Nephron progenitor cell (in vitro differentiated cells): ENCODE measurements around the gene NHS.

Experiments
- DNase-seq: peaks from one replicate; pipeline ENCODE4 v3.0.0; 2021
- H3K27ac Mint-ChIP-seq: 2 replicates; pipeline ENCODE4 v1.8.0; 2021; ENCODE audit warnings: mild to moderate bottlenecking, moderate library complexity, mixed read lengths
- H3K27me3 Mint-ChIP-seq: 2 replicates; pipeline ENCODE4 v1.8.0; 2021; ENCODE audit warnings: mild to moderate bottlenecking, low read depth, mixed read lengths; ENCODE audit not compliant: poor library complexity
- H3K36me3 Mint-ChIP-seq: 2 replicates; pipeline ENCODE4 v1.8.0; 2021; ENCODE audit warnings: low read depth, mixed read lengths
- H3K4me1 Mint-ChIP-seq: 2 replicates; pipeline ENCODE4 v1.8.0; 2021; ENCODE audit warnings: mixed read lengths
- H3K4me3 Mint-ChIP-seq: 2 replicates; pipeline ENCODE4 v1.8.0; 2021; ENCODE audit warnings: mild to moderate bottlenecking, moderate library complexity, mixed read lengths
- H3K9me3 Mint-ChIP-seq: 2 replicates; pipeline ENCODE4 v1.8.0; 2021; ENCODE audit warnings: mild to moderate bottlenecking, moderate library complexity, mixed read lengths
- TF ChIP-seq, protein P1 (sequence below): fragments of 200-600 bp; sonication (generic); IDR thresholded peaks from 2 replicates; pipeline ENCODE4 v1.5.0; 2021; ENCODE audit warnings: antibody characterized with exemption

The NHS gene

DNA sequence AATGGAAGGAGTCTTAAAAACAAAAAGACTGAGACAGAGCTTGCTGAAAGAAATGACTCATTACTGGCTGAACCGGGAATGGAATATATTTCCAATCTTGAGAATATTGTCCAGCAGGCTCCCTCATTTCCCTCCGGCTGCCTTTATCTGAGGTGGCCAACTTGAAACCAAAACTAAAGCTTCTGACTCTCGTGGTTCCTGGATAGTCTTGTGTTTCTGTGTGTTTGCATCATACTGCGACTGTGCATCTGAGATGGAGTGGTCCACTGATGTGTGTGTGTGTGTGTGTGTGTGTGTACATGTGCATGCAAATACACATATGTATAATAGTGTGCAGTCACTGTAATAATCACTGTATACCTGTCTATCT lies 216.7 kb downstream of the NHS start:
- no peaks in the 10 kb centered on the region for H3K36me3 Mint-ChIP-seq
- H3K27me3 Mint-ChIP-seq = no peaks in the 10 kb centered on the region
- peaks cover 34% of the 10 kb centered on the region for H3K4me1 Mint-ChIP-seq
- H3K9me3 Mint-ChIP-seq = no peaks in the 10 kb centered on the region
- no peak for DNase-seq
- H3K27ac Mint-ChIP-seq = no peak overlapping the region
- TF ChIP-seq, protein P1, sequence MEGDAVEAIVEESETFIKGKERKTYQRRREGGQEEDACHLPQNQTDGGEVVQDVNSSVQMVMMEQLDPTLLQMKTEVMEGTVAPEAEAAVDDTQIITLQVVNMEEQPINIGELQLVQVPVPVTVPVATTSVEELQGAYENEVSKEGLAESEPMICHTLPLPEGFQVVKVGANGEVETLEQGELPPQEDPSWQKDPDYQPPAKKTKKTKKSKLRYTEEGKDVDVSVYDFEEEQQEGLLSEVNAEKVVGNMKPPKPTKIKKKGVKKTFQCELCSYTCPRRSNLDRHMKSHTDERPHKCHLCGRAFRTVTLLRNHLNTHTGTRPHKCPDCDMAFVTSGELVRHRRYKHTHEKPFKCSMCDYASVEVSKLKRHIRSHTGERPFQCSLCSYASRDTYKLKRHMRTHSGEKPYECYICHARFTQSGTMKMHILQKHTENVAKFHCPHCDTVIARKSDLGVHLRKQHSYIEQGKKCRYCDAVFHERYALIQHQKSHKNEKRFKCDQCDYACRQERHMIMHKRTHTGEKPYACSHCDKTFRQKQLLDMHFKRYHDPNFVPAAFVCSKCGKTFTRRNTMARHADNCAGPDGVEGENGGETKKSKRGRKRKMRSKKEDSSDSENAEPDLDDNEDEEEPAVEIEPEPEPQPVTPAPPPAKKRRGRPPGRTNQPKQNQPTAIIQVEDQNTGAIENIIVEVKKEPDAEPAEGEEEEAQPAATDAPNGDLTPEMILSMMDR = no peak
- no peak overlapping the region for H3K4me3 Mint-ChIP-seq

GRCh38 chrX:17592117-17592516 lies 217.1 kb downstream of the NHS start:
- Mint-ChIP-seq H3K27me3 (no peaks in the 10 kb centered on the region), H3K9me3 (no peaks in the 10 kb centered on the region), H3K27ac (no peak overlapping the region), H3K4me1 (peaks cover 35% of the 10 kb centered on the region), H3K36me3 (no peaks in the 10 kb centered on the region), H3K4me3 (no peak overlapping the region)
- no peak for DNase-seq
- TF ChIP-seq, protein P1 = no peak

GRCh38 chrX:17594693-17595092 lies 219.7 kb downstream of the NHS start:
- no peaks in the 10 kb centered on the region for H3K9me3 Mint-ChIP-seq
- H3K4me3 Mint-ChIP-seq = no peak overlapping the region
- H3K4me1 Mint-ChIP-seq = peaks cover 35% of the 10 kb centered on the region
- no peak for DNase-seq
- H3K27ac Mint-ChIP-seq = no peak overlapping the region
- H3K36me3 Mint-ChIP-seq = no peaks in the 10 kb centered on the region
- TF ChIP-seq, protein P1 = no peak
- H3K27me3 Mint-ChIP-seq = no peaks in the 10 kb centered on the region

- no peak overlapping the region for H3K27ac Mint-ChIP-seq
- H3K4me1 Mint-ChIP-seq = peaks cover 41% of the 10 kb centered on the region
- H3K9me3 Mint-ChIP-seq = no peaks in the 10 kb centered on the region
These were observed 220.5 kb downstream of the NHS start for GRCh38 chrX:17595456-17596035.

GRCh38 chrX:17596061-17596460 lies 221.1 kb downstream of the NHS start:
- no peak overlapping the region for H3K27ac Mint-ChIP-seq
- H3K9me3 Mint-ChIP-seq = no peaks in the 10 kb centered on the region
- peaks cover 36% of the 10 kb centered on the region for H3K4me1 Mint-ChIP-seq
- DNase-seq = no peak
- no peak overlapping the region for H3K4me3 Mint-ChIP-seq
- H3K36me3 Mint-ChIP-seq = no peaks in the 10 kb centered on the region
- TF ChIP-seq, protein P1 = no peak
- peaks cover 3% of the 10 kb centered on the region for H3K27me3 Mint-ChIP-seq

More at GRCh38 chrX:17595456-17596035, 220.5 kb downstream of the NHS start:
- Mint-ChIP-seq H3K27me3 (peaks cover 3% of the 10 kb centered on the region), H3K36me3 (no peaks in the 10 kb centered on the region), H3K4me3 (no peak overlapping the region)
- TF ChIP-seq, protein P1 = no peak
- DNase-seq = no peak

DNA sequence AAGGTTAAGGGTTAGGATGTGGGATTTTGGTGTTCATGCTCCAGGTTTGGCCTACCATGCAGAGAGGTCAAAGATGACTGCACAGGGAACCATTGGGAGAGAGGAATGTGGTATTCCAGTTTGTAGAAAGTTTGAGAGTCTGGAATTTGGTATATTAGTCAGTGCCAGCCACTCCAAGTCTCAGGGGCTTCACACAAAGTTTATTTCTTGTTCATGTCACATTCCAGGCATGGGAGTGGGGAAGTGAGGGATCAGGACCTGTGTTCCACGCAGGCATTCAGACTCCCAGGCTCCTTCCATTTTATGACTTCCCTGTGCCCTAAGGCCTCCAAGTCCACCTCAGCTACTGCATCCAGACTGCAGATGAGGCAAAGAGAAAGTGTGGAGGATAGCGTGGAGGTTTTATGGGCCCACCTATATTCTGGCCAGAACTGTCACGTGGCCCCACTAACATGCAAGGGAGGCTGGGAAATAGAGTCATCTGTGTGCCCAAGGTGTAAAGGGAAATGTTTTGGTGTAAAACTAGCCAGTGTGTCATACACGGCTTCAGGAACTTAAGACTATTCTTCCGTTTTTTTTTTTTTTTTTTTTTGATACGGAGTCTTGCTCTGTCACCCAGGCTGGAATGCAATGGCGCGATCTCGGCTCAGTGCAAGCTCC lies 221.7 kb downstream of the NHS start:
- H3K4me3 Mint-ChIP-seq = no peak overlapping the region
- H3K4me1 Mint-ChIP-seq = peaks cover 34% of the 10 kb centered on the region
- no peaks in the 10 kb centered on the region for H3K36me3 Mint-ChIP-seq
- TF ChIP-seq, protein P1 = no peak
- no peak overlapping the region for H3K27ac Mint-ChIP-seq
- no peak for DNase-seq
- no peaks in the 10 kb centered on the region for H3K9me3 Mint-ChIP-seq
- H3K27me3 Mint-ChIP-seq = peaks cover 3% of the 10 kb centered on the region
